ENCODE results near the gene PDE3A. TPM values are rescaled to one million over a fixed set of nuclear protein-coding genes. Genes with fewer than 3 reads are reported as not detected.

Gene PDE3A
- total RNA-seq, 1 experiment from 2014 or later = 0.58 TPM

GRCh38 chr12:20420557-20420956 is 52.2 kb downstream of the PDE3A start:
- no TSS peak for BruUV-seq (replicated peaks)
- DNase-seq (no peak), ATAC-seq (no peak)
- Histone ChIP-seq H3K4me3 (ENCODE audit: low read length) (no peak overlapping the region), H4K20me1 (ENCODE audit: low read length) (no peaks in the 10 kb centered on the region), H2AFZ (ENCODE audit: low read length) (no peak overlapping the region), H3F3A (ENCODE audit: low read length, unreplicated experiment) (no peaks in the 10 kb centered on the region), H3K79me2 (ENCODE audit: low read length) (no peaks in the 10 kb centered on the region), H3K36me3 (ENCODE audit: low read depth, low read length) (no peaks in the 10 kb centered on the region), H3K9me2 (replicated peaks; ENCODE audit: low read length) (no peaks in the 10 kb centered on the region), H3K27ac (ENCODE audit: low read length) (no peak overlapping the region), H3K4me1 (ENCODE audit: insufficient read depth, low read length) (no peaks in the 10 kb centered on the region), H3K9ac (ENCODE audit: low read length) (no peak overlapping the region), H3K4me2 (ENCODE audit: low read length) (no peak overlapping the region), H3K9me3 (ENCODE audit: low read length) (no peaks in the 10 kb centered on the region), H3K27me3 (ENCODE audit: low read length) (no peaks in the 10 kb centered on the region)
- POLR2A ChIA-PET (ENCODE audit: unreplicated experiment) = no interaction called here
- CTCF ChIA-PET = no interaction called here
- TF ChIP-seq CTCF (conservative IDR thresholded peaks at IDR 0.05; ENCODE audit: low read depth, low read length) = no peak
- TF ChIP-seq EZH2phosphoT487 (IDR thresholded peaks at IDR 0.05; ENCODE audit: borderline replicate concordance, low read length) = no peak
- no peak for TF ChIP-seq EZH2 (IDR thresholded peaks at IDR 0.05; ENCODE audit: low read length, unreplicated experiment)
- intact Hi-C loops (cut with micrococcal nuclease) = no loop called here

GRCh38 chr12:20421421-20421820 is 53.1 kb downstream of the PDE3A start:
- no peak for DNase-seq
- Histone ChIP-seq H3K9ac (ENCODE audit: low read length) (no peak overlapping the region), H3K27me3 (ENCODE audit: low read length) (no peaks in the 10 kb centered on the region), H3K36me3 (ENCODE audit: low read depth, low read length) (no peaks in the 10 kb centered on the region), H3K79me2 (ENCODE audit: low read length) (no peaks in the 10 kb centered on the region), H3K9me3 (ENCODE audit: low read length) (no peaks in the 10 kb centered on the region), H3K4me2 (ENCODE audit: low read length) (no peak overlapping the region), H3K4me1 (ENCODE audit: insufficient read depth, low read length) (no peaks in the 10 kb centered on the region), H3K9me2 (replicated peaks; ENCODE audit: low read length) (no peaks in the 10 kb centered on the region), H4K20me1 (ENCODE audit: low read length) (no peaks in the 10 kb centered on the region), H3K4me3 (ENCODE audit: low read length) (no peak overlapping the region), H2AFZ (ENCODE audit: low read length) (no peak overlapping the region), H3F3A (ENCODE audit: low read length, unreplicated experiment) (no peaks in the 10 kb centered on the region), H3K27ac (ENCODE audit: low read length) (no peak overlapping the region)
- no TSS peak for BruUV-seq (replicated peaks)
- ATAC-seq = no peak
- intact Hi-C loops (cut with micrococcal nuclease) = no loop called here
- TF ChIP-seq CTCF (conservative IDR thresholded peaks at IDR 0.05; ENCODE audit: low read depth, low read length) (no peak), EZH2 (IDR thresholded peaks at IDR 0.05; ENCODE audit: low read length, unreplicated experiment) (no peak), EZH2phosphoT487 (IDR thresholded peaks at IDR 0.05; ENCODE audit: borderline replicate concordance, low read length) (no peak)
- ChIA-PET POLR2A (ENCODE audit: unreplicated experiment) (no interaction called here), CTCF (no interaction called here)

GRCh38 chr12:20423557-20423956 is 55.2 kb downstream of the PDE3A start:
- H3K79me2 ChIP-seq (ENCODE audit: low read length) = no peaks in the 10 kb centered on the region
- intact Hi-C loops (cut with micrococcal nuclease) = no loop called here
- no peaks in the 10 kb centered on the region; the same call in 1 of the 2 replicates for H3K27me3 ChIP-seq (ENCODE audit: low read length)

More at GRCh38 chr12:20423557-20423956, 55.2 kb downstream of the PDE3A start:
- DNase-seq = no peak
- H3K4me2 ChIP-seq (ENCODE audit: low read length) = no peak overlapping the region
- H3K27ac ChIP-seq (ENCODE audit: low read length) = no peak overlapping the region
- H4K20me1 ChIP-seq (ENCODE audit: low read length) = no peaks in the 10 kb centered on the region
- no peak overlapping the region for H2AFZ ChIP-seq (ENCODE audit: low read length)
- no TSS peak for BruUV-seq (replicated peaks)
- no peaks in the 10 kb centered on the region for H3K9me3 ChIP-seq (ENCODE audit: low read length)
- no peaks in the 10 kb centered on the region for H3F3A ChIP-seq (ENCODE audit: low read length, unreplicated experiment)
- H3K9ac ChIP-seq (ENCODE audit: low read length) = no peak overlapping the region
- no peak overlapping the region for H3K4me3 ChIP-seq (ENCODE audit: low read length)
- no peaks in the 10 kb centered on the region for H3K4me1 ChIP-seq (ENCODE audit: insufficient read depth, low read length)
- H3K9me2 ChIP-seq (replicated peaks; ENCODE audit: low read length) = no peaks in the 10 kb centered on the region
- ChIA-PET CTCF (no interaction called here), POLR2A (ENCODE audit: unreplicated experiment) (no interaction called here)
- no peak for ATAC-seq
- TF ChIP-seq CTCF (conservative IDR thresholded peaks at IDR 0.05; ENCODE audit: low read depth, low read length) = no peak
- TF ChIP-seq EZH2 (IDR thresholded peaks at IDR 0.05; ENCODE audit: low read length, unreplicated experiment) = no peak
- TF ChIP-seq EZH2phosphoT487 (IDR thresholded peaks at IDR 0.05; ENCODE audit: borderline replicate concordance, low read length) = no peak
- no peaks in the 10 kb centered on the region for H3K36me3 ChIP-seq (ENCODE audit: low read depth, low read length)

Data from PC-3 (cell line).